B cell (primary cell): ENCODE measurements around the gene ARPC2.

ENCODE experiments used
- EZH2 ChIP-seq: IDR thresholded peaks from 2 replicates; pipeline ENCODE4 v1.6.1; 2012; ENCODE audit warnings: borderline replicate concordance, low read depth, mild to moderate bottlenecking, moderate library complexity, low read length; ENCODE audit not compliant: insufficient read depth, poor library complexity, severe bottlenecking
- TF ChIP-seq, protein P1 (sequence below): fragments of 200-600 bp; IDR thresholded peaks from one replicate; pipeline ENCODE4 v1.8.0; 2022; ENCODE audit warnings: antibody characterized with exemption, mild to moderate bottlenecking

DNA sequence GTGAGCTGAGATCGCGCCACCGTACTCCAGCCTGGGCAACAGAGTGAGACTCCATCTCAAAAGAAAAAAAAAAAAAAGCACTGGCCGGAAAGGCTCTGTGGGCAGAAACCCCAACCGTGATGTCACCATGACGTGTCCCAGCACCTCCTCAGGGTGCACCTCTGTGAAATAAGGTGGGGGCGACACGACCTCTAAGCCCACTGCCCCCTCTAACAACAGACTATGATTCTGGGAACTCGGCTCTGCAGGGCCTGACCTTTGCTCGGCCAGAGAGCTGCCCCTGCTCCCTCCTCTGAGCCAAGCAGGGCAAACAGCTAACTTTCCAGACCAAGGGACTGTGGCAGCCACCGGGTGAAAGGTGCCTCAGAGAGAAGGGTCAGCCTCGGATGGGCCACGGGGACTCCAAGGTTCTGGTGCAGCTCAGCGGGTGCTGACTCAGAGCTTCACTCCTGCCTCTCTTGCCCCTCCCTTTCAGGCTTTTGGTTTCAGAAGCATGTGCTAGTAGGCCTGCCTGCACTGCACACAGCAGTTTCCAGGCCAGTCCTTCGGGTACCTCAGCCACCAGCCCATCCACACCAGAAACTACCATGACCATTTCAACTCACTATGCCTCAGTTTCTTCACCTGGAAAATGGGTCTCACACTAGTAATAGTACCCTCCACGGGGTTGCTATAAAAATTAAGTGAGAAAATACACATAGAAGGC is 67.3 kb downstream of the ARPC2 start:
- TF ChIP-seq, protein P1, sequence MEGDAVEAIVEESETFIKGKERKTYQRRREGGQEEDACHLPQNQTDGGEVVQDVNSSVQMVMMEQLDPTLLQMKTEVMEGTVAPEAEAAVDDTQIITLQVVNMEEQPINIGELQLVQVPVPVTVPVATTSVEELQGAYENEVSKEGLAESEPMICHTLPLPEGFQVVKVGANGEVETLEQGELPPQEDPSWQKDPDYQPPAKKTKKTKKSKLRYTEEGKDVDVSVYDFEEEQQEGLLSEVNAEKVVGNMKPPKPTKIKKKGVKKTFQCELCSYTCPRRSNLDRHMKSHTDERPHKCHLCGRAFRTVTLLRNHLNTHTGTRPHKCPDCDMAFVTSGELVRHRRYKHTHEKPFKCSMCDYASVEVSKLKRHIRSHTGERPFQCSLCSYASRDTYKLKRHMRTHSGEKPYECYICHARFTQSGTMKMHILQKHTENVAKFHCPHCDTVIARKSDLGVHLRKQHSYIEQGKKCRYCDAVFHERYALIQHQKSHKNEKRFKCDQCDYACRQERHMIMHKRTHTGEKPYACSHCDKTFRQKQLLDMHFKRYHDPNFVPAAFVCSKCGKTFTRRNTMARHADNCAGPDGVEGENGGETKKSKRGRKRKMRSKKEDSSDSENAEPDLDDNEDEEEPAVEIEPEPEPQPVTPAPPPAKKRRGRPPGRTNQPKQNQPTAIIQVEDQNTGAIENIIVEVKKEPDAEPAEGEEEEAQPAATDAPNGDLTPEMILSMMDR: no peak
- no peak for TF ChIP-seq EZH2
